ENCODE data around the gene CNTN5. TPM values are rescaled to one million over a fixed set of nuclear protein-coding genes. Genes with fewer than 3 reads are reported as not detected.

Gene CNTN5
- total RNA-seq, 2 experiments from 2014 or later, result not detected

GRCh38 chr11:99614352-99614751 is 593.6 kb downstream of the CNTN5 start:
- Mint-ChIP-seq H3K27ac (no peak overlapping the region), H3K4me1 (no peaks in the 10 kb centered on the region), H3K9me3 (peaks cover 11% of the 10 kb centered on the region), H3K27me3 (no peaks in the 10 kb centered on the region), H3K36me3 (ENCODE audit: low read depth) (no peaks in the 10 kb centered on the region), H3K4me3 (no peak overlapping the region)
- ChIA-PET POLR2A (no interaction called here), CTCF (no interaction called here)
- no peak for DNase-seq

GRCh38 chr11:99630629-99631028 is 609.9 kb downstream of the CNTN5 start:
- POLR2A ChIA-PET, result no interaction called here
- no peaks in the 10 kb centered on the region for H3K27me3 Mint-ChIP-seq
- no peak overlapping the region for H3K27ac Mint-ChIP-seq
- H3K4me3 Mint-ChIP-seq, result no peak overlapping the region
- H3K36me3 Mint-ChIP-seq (ENCODE audit: low read depth), result no peaks in the 10 kb centered on the region
- no peak for DNase-seq
- peaks cover 4% of the 10 kb centered on the region for H3K9me3 Mint-ChIP-seq
- CTCF ChIA-PET, result no interaction called here
- no peaks in the 10 kb centered on the region for H3K4me1 Mint-ChIP-seq

GRCh38 chr11:99631618-99632017 is 610.9 kb downstream of the CNTN5 start:
- H3K27ac Mint-ChIP-seq, result no peak overlapping the region
- ChIA-PET POLR2A (no interaction called here), CTCF (no interaction called here)
- H3K4me3 Mint-ChIP-seq, result no peak overlapping the region
- peaks cover 2% of the 10 kb centered on the region for H3K9me3 Mint-ChIP-seq
- H3K27me3 Mint-ChIP-seq, result no peaks in the 10 kb centered on the region
- no peak for DNase-seq
- H3K36me3 Mint-ChIP-seq (ENCODE audit: low read depth), result no peaks in the 10 kb centered on the region
- H3K4me1 Mint-ChIP-seq, result no peaks in the 10 kb centered on the region

GRCh38 chr11:99632969-99633368 is 612.2 kb downstream of the CNTN5 start:
- no peaks in the 10 kb centered on the region for H3K27me3 Mint-ChIP-seq
- ChIA-PET CTCF (no interaction called here), POLR2A (no interaction called here)
- no peak overlapping the region for H3K4me3 Mint-ChIP-seq
- H3K27ac Mint-ChIP-seq, result no peak overlapping the region
- H3K4me1 Mint-ChIP-seq, result no peaks in the 10 kb centered on the region
- no peaks in the 10 kb centered on the region for H3K36me3 Mint-ChIP-seq (ENCODE audit: low read depth)
- H3K9me3 Mint-ChIP-seq, result peaks cover 5% of the 10 kb centered on the region
- no peak for DNase-seq

GRCh38 chr11:99634581-99634980 is 613.8 kb downstream of the CNTN5 start:
- no peaks in the 10 kb centered on the region for H3K27me3 Mint-ChIP-seq
- no peaks in the 10 kb centered on the region for H3K36me3 Mint-ChIP-seq (ENCODE audit: low read depth)
- no peak overlapping the region for H3K27ac Mint-ChIP-seq
- POLR2A ChIA-PET, result no interaction called here
- no peak for DNase-seq
- CTCF ChIA-PET, result no interaction called here
- H3K9me3 Mint-ChIP-seq, result peaks cover 6% of the 10 kb centered on the region
- no peaks in the 10 kb centered on the region for H3K4me1 Mint-ChIP-seq
- no peak overlapping the region for H3K4me3 Mint-ChIP-seq

GRCh38 chr11:99638073-99638553 is 617.4 kb downstream of the CNTN5 start:
- H3K4me3 Mint-ChIP-seq, result no peak overlapping the region
- no peak for DNase-seq
- peaks cover 20% of the 10 kb centered on the region for H3K9me3 Mint-ChIP-seq
- no peaks in the 10 kb centered on the region for H3K27me3 Mint-ChIP-seq
- H3K36me3 Mint-ChIP-seq (ENCODE audit: low read depth), result no peaks in the 10 kb centered on the region
- no peak overlapping the region for H3K27ac Mint-ChIP-seq
- ChIA-PET CTCF (no interaction called here), POLR2A (no interaction called here)
- H3K4me1 Mint-ChIP-seq, result no peaks in the 10 kb centered on the region

GRCh38 chr11:99640671-99641070 is 619.9 kb downstream of the CNTN5 start:
- CTCF ChIA-PET, result no interaction called here
- Mint-ChIP-seq H3K27me3 (no peaks in the 10 kb centered on the region), H3K9me3 (peaks cover 21% of the 10 kb centered on the region), H3K4me3 (no peak overlapping the region), H3K27ac (no peak overlapping the region), H3K4me1 (no peaks in the 10 kb centered on the region), H3K36me3 (ENCODE audit: low read depth) (no peaks in the 10 kb centered on the region)
- POLR2A ChIA-PET, result no interaction called here
- DNase-seq, result no peak

GRCh38 chr11:99645934-99646333 is 625.2 kb downstream of the CNTN5 start:
- H3K36me3 Mint-ChIP-seq (ENCODE audit: low read depth), result no peaks in the 10 kb centered on the region
- H3K4me1 Mint-ChIP-seq, result no peaks in the 10 kb centered on the region
- no peaks in the 10 kb centered on the region for H3K27me3 Mint-ChIP-seq
- no peak overlapping the region for H3K4me3 Mint-ChIP-seq
- peaks cover 16% of the 10 kb centered on the region for H3K9me3 Mint-ChIP-seq
- ChIA-PET CTCF (no interaction called here), POLR2A (no interaction called here)
- no peak overlapping the region for H3K27ac Mint-ChIP-seq
- DNase-seq, result no peak

- H3K4me1 Mint-ChIP-seq, result no peaks in the 10 kb centered on the region
- no peak overlapping the region for H3K27ac Mint-ChIP-seq
- H3K36me3 Mint-ChIP-seq (ENCODE audit: low read depth), result no peaks in the 10 kb centered on the region
- peaks cover 24% of the 10 kb centered on the region for H3K9me3 Mint-ChIP-seq
- no peaks in the 10 kb centered on the region for H3K27me3 Mint-ChIP-seq
- POLR2A ChIA-PET, result no interaction called here
- no peak overlapping the region for H3K4me3 Mint-ChIP-seq
- CTCF ChIA-PET, result no interaction called here
- DNase-seq, result no peak
These were observed 649.4 kb downstream of the CNTN5 start for GRCh38 chr11:99670067-99670676.

- POLR2A ChIA-PET, result no interaction called here
- Mint-ChIP-seq H3K27me3 (no peaks in the 10 kb centered on the region), H3K36me3 (ENCODE audit: low read depth) (no peaks in the 10 kb centered on the region), H3K4me3 (no peak overlapping the region), H3K4me1 (no peaks in the 10 kb centered on the region), H3K27ac (no peak overlapping the region), H3K9me3 (peaks cover 19% of the 10 kb centered on the region)
- CTCF ChIA-PET, result no interaction called here
- no peak for DNase-seq
These were observed 651.2 kb downstream of the CNTN5 start for GRCh38 chr11:99671808-99672409.

- POLR2A ChIA-PET, result no interaction called here
- no peaks in the 10 kb centered on the region for H3K27me3 Mint-ChIP-seq
- H3K9me3 Mint-ChIP-seq, result peaks cover 14% of the 10 kb centered on the region
- H3K4me3 Mint-ChIP-seq, result no peak overlapping the region
- DNase-seq, result no peak
- no peaks in the 10 kb centered on the region for H3K4me1 Mint-ChIP-seq
- CTCF ChIA-PET, result no interaction called here
- no peaks in the 10 kb centered on the region for H3K36me3 Mint-ChIP-seq (ENCODE audit: low read depth)
- H3K27ac Mint-ChIP-seq, result no peak overlapping the region
These were observed 655.5 kb downstream of the CNTN5 start for GRCh38 chr11:99676292-99676691.

GRCh38 chr11:99682171-99682570 is 661.4 kb downstream of the CNTN5 start:
- DNase-seq, result no peak

GRCh38 chr11:99682646-99683045 is 661.9 kb downstream of the CNTN5 start:
- no peak overlapping the region for H3K4me3 Mint-ChIP-seq
- H3K9me3 Mint-ChIP-seq, result peaks cover 18% of the 10 kb centered on the region
- H3K27ac Mint-ChIP-seq, result no peak overlapping the region
- DNase-seq, result no peak
- H3K4me1 Mint-ChIP-seq, result no peaks in the 10 kb centered on the region
- no peaks in the 10 kb centered on the region for H3K27me3 Mint-ChIP-seq
- no peaks in the 10 kb centered on the region for H3K36me3 Mint-ChIP-seq (ENCODE audit: low read depth)
- ChIA-PET CTCF (no interaction called here), POLR2A (no interaction called here)

More at GRCh38 chr11:99682171-99682570, 661.4 kb downstream of the CNTN5 start:
- H3K4me3 Mint-ChIP-seq, result no peak overlapping the region
- peaks cover 17% of the 10 kb centered on the region for H3K9me3 Mint-ChIP-seq
- H3K36me3 Mint-ChIP-seq (ENCODE audit: low read depth), result no peaks in the 10 kb centered on the region
- no peaks in the 10 kb centered on the region for H3K27me3 Mint-ChIP-seq
- POLR2A ChIA-PET, result no interaction called here
- CTCF ChIA-PET, result no interaction called here
- H3K27ac Mint-ChIP-seq, result no peak overlapping the region
- no peaks in the 10 kb centered on the region for H3K4me1 Mint-ChIP-seq

- CTCF ChIA-PET, result no interaction called here
- Mint-ChIP-seq H3K4me3 (no peak overlapping the region), H3K27me3 (no peaks in the 10 kb centered on the region), H3K4me1 (no peaks in the 10 kb centered on the region), H3K36me3 (ENCODE audit: low read depth) (no peaks in the 10 kb centered on the region), H3K27ac (no peak overlapping the region), H3K9me3 (peaks cover 17% of the 10 kb centered on the region)
- no peak for DNase-seq
- POLR2A ChIA-PET, result no interaction called here
These were observed 663.2 kb downstream of the CNTN5 start for GRCh38 chr11:99683933-99684332.
